Stimulated activated CD8-positive, alpha-beta memory T cell treated with anti-CD3 and anti-CD28 coated beads, Interleukin-15, amount 100 ng/mL, for 48 hours (primary cell): Measurements from ENCODE around the gene CABP5.

Experiments used
- DNase-seq, 2 donors: peaks; one replicate each; pipeline ENCODE4 v3.0.0-alpha.2; 2020; ENCODE audit warnings: low read depth in 2 of 2

Gene CABP5

DNA sequence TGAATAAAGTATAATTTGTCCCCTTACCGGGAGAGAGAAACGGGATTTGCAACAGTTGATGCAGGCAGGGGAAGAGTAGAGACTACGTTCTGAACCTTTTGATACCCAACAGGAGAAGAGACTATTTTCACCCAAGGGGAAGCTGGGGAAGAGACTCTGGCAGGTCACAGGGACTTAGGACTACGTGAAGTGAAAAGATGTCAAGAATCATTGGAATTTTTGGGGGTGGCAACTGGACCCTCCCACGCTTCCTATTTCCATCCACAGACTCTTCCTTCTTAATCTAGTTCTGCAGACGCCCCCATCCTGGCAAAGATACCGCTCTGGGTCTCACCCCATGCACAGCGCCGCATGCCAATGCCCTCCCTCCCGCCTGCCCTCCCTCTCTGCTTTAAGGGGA, 13.8 kb downstream of the CABP5 start:
- no peak for DNase-seq

DNA sequence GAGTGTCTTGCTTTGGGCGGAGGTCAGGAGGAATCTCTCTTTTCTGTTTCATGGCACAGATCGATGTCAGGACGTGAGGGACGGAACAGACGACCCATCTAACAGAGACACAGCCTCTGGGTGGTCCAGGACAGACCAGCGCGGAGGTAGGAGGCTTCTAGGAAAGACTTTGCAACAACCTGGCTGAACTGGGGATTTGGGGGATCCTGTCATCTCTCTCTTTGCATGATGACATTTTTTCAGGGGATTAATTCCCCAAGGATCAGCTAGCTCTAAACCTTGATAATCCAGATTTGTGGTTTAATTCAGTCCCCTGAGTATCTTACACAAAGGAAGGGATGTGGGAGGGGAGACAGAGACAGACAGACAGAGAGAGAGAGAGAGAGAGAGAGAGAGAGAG, 14.4 kb downstream of the CABP5 start:
- DNase-seq: no peak

DNA sequence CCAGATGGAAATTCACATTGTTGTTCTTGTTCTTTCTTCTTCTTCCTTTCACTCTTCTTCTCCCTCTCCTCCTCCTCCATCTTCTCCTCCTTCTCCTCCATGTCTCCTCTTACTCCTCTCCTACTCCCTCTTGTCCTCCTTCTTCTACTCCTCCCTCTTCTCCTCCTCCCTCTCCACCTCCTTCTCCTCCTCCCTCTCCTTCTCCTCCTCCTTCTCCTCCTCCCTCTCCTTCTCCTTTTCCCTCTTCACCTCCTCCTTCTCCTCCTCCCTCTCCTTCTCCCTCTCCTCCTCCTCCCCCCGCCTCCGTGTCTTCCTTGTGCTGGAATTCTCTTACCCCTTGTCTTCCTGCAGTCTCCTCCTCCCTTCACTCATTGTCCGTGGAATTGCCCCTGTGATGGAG, 18.4 kb downstream of the CABP5 start:
- DNase-seq: no peak

GRCh38 chr19:48023518-48023917, 20.4 kb downstream of the CABP5 start:
- no peak for DNase-seq

GRCh38 chr19:48023011-48023410, 20.9 kb downstream of the CABP5 start:
- DNase-seq: no peak

DNA sequence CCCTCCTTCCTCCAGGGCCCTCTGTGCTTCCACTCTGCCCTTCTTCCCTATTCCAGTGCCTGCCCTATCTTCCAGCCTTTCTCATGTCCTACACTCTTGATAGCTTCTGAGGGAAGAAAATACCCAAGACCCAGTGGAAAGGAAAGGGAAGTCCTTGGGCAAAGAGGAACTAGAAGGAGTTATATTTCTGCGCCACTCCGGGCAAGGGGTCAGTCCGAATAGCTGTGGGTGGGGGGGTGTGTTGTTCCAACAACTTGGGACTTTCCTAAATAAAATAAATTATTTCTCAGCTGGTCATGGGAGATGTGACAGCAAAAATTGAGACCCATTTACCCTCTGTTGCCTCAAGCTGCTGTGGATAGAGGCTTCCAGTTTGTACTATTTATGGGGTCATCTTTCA, 23.2 kb downstream of the CABP5 start:
- no peak for DNase-seq

- DNase-seq: no peak
Measured at GRCh38 chr19:48010932-48011758, 32.7 kb downstream of the CABP5 start.

DNA sequence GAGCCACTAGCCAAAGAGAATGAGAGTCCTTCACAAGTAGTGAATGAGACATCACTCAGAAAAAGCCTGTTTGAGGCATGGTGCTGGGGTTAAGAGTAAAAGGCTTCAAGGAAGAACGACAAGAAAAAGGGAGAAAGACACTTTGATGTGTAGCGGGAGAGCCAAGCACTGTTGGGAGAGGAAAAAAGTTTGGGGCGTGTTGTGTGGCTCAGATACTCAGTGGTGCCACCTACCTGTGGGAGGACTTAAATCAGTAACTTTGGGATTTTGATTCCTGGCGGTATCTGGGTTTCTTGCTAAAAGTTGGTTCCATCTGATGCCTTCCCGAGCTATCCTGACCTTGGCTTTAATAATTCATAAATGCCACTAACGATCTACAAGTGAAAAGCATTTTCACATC, 37.1 kb downstream of the CABP5 start:
- no peak for DNase-seq

GRCh38 chr19:48004236-48004635, 39.6 kb downstream of the CABP5 start:
- DNase-seq: no peak

- no peak for DNase-seq
Measured at GRCh38 chr19:48000846-48001245, 43.0 kb downstream of the CABP5 start.

DNA sequence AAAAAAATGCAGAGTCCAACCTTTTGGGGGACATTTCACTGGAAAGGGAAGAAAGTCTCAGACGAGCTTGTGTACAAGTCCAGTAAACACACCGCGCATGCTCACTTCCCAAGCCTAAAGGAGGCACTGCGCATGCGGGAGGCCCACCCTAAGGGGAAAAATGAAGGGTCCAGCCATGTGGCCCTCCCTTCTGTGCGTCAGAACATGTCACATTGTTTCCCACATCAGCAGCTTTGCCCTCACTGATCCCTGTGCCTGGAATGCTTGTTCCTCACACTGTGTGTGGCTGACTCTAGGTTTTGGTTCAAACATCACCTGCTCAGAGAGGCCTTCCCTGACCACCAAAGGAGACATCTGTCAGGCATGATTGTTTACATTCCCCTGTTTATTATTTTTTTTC, 45.1 kb downstream of the CABP5 start:
- no peak for DNase-seq

DNA sequence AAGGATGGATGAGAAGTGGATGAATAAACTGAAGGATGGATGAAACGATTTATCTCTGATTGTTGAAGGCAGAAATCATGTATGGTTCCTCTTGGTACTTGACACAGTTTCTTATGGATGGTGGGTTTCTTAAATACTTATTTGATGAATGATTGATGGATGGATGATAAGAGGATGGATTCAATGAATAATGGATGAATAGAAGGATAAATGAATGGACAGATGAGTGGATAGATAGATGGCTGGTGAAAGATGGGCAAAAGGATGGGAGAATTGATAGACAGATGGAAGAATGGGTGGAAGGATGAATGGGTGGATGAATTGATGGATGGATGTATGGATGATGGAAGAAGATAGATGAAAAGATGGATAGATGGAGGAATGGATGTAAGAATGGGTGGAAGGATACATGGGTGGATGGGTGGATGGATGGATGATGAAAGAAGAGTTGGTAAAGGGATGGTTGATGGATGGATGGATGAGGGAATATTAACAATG, 47.6 kb downstream of the CABP5 start:
- no peak for DNase-seq

- DNase-seq: no peak
Measured at GRCh38 chr19:47994209-47994802, 49.6 kb downstream of the CABP5 start, which contains the start of gene ELSPBP1. Gene ELSPBP1, plus strand, starts transcription at chr19:47994632. Its CDS starts 14,036 bp downstream, at chr19:48008668.

- DNase-seq: no peak
Measured at GRCh38 chr19:47992070-47992469, 51.8 kb downstream of the CABP5 start, which contains the start of gene BSPH1. Gene BSPH1, minus strand, starts transcription at chr19:47992170. Its CDS starts 89 bp downstream, at chr19:47992081.

GRCh38 chr19:47991191-47991808, 52.6 kb downstream of the CABP5 start:
- no peak for DNase-seq
